H1 (cell line): ENCODE measurements around the gene FAM219A. TPM values are rescaled to one million over a fixed set of nuclear protein-coding genes. Genes with fewer than 3 reads are reported as not detected.
"Not testable (repeated sequence)": the region's sequence is repeated elsewhere in the genome, so short reads cannot be mapped to it uniquely, and the experiment has no call there.

Experiments
- CTCF ChIA-PET: fragments of 300-600 bp; sonication (Branson Sonifier 250); formaldehyde crosslinking; loops from one replicate; lab custom pipeline; 2021; ENCODE audit not compliant: partially characterized antibody; lab: Charles Lee
- POLR2A ChIA-PET: fragments of 300-600 bp; sonication (Branson Sonifier 250); formaldehyde crosslinking; loops from one replicate; lab custom pipeline; 2021; ENCODE audit warnings: inconsistent platforms; ENCODE audit not compliant: partially characterized antibody; lab: Charles Lee
- DNase-seq, 2 experiments: peaks; one replicate each; pipeline versions ENCODE4 v3.0.0 to v3.0.0-alpha.2; 2010 to 2022; ENCODE audit warnings: low spot score in 2 of 2, low read depth in 1 of 2, mixed read lengths in 1 of 2
- FAIRE-seq: peaks from 2 replicates; lab custom pipeline; 2011; peaks lifted over from hg19 to GRCh38; lab: Jason Lieb, UNC
- H2AFZ ChIP-seq: 2 replicates; pipeline ENCODE4 v1.8.1; 2012; ENCODE audit warnings: low read length, inconsistent platforms
- H2AK5ac ChIP-seq: 2 replicates; pipeline ENCODE4 v1.6.1; 2013; ENCODE audit warnings: low read depth, low read length
- H2BK120ac ChIP-seq: replicated peaks from 2 replicates; pipeline ENCODE3; 2013; ENCODE audit warnings: low read depth, low read length, inconsistent platforms
- H2BK12ac ChIP-seq: 2 replicates; pipeline ENCODE4 v1.6.1; 2013; ENCODE audit warnings: low read depth, low read length
- H2BK15ac ChIP-seq: 2 replicates; pipeline ENCODE4 v1.6.1; 2013; ENCODE audit warnings: low read length
- H2BK20ac ChIP-seq: 2 replicates; pipeline ENCODE4 v1.6.1; 2013; ENCODE audit warnings: low read length
- H2BK5ac ChIP-seq: 2 replicates; pipeline ENCODE4 v1.6.1; 2013; ENCODE audit warnings: low read depth, low read length
- H3K14ac ChIP-seq: 2 replicates; pipeline ENCODE4 v1.6.1; 2013; ENCODE audit warnings: inconsistent platforms; ENCODE audit not compliant: insufficient read length
- H3K18ac ChIP-seq: 2 replicates; pipeline ENCODE4 v1.6.1; 2013; ENCODE audit warnings: low read length; ENCODE audit errors: extremely low read depth
- H3K23ac ChIP-seq: 2 replicates; pipeline ENCODE4 v1.6.1; 2013; ENCODE audit warnings: inconsistent platforms; ENCODE audit not compliant: insufficient read length
- H3K23me2 ChIP-seq: 2 replicates; pipeline ENCODE4 v1.6.1; 2013; ENCODE audit warnings: low read depth, low read length
- H3K27ac ChIP-seq: 2 replicates; pipeline ENCODE4 v1.6.1; 2011; ENCODE audit warnings: low read depth, low read length, inconsistent platforms
- H3K27me3 ChIP-seq, 4 experiments: replicated peaks in 1 of 4; 1 replicate in 1 of 4; 2 replicates in 3 of 4; pipeline versions ENCODE4 v1.6.1 to v1.8.1; 2011 to 2013; ENCODE audit warnings: low read length in 3 of 4, mild to moderate bottlenecking in 3 of 4, inconsistent platforms in 2 of 4, mixed read lengths in 2 of 4, moderate library complexity in 1 of 4; ENCODE audit not compliant: control insufficient read depth in 3 of 4, insufficient read depth in 3 of 4; ENCODE audit errors: extremely low read depth in 1 of 4
- H3K36me3 ChIP-seq, 4 experiments: 2 replicates each; pipeline versions ENCODE4 v1.6.1 to v1.8.1; 2011 to 2013; ENCODE audit warnings: mild to moderate bottlenecking in 4 of 4, low read length in 3 of 4, moderate library complexity in 2 of 4, control low read depth in 1 of 4, inconsistent platforms in 1 of 4; ENCODE audit not compliant: insufficient read depth in 4 of 4, control insufficient read depth in 2 of 4
- H3K4ac ChIP-seq: replicated peaks from 2 replicates; pipeline ENCODE3; 2013; ENCODE audit warnings: low read length, low read depth, mixed read lengths, inconsistent platforms; ENCODE audit not compliant: insufficient read length
- H3K4me1 ChIP-seq, 4 experiments: replicated peaks in 1 of 4; 1 replicate in 1 of 4; 2 replicates in 3 of 4; pipeline versions ENCODE4 v1.6.1 to v1.8.1; 2011 to 2013; ENCODE audit warnings: low read length in 3 of 4, inconsistent platforms in 2 of 4, mixed read lengths in 1 of 4; ENCODE audit not compliant: insufficient read depth in 4 of 4, control insufficient read depth in 3 of 4
- H3K4me2 ChIP-seq, 2 experiments: 2 replicates each; pipeline versions ENCODE4 v1.6.1 to v1.8.1; 2011 to 2013; ENCODE audit warnings: low read depth in 2 of 2, low read length in 2 of 2, control low read depth in 1 of 2, inconsistent platforms in 1 of 2, mild to moderate bottlenecking in 1 of 2; ENCODE audit not compliant: insufficient read depth in 1 of 2
- H3K4me3 ChIP-seq, 4 experiments: fragments of 200-600, 300-600 bp in 1 of 4; sonication (generic), shearing (Covaris generic), sonication (Bioruptor Twin) in 1 of 4; 2 replicates each; pipeline versions ENCODE4 v1.5.1 to v1.8.1; 2011 to 2016; ENCODE audit warnings: low read length in 4 of 4, low read depth in 3 of 4, control low read depth in 2 of 4, inconsistent platforms in 2 of 4, mild to moderate bottlenecking in 2 of 4, mixed read lengths in 1 of 4, moderate library complexity in 1 of 4; ENCODE audit not compliant: insufficient read depth in 2 of 4; ENCODE audit errors: extremely low read depth in 1 of 4
- H3K56ac ChIP-seq: replicated peaks from 2 replicates; pipeline ENCODE3; 2013; ENCODE audit warnings: low read depth, mild to moderate bottlenecking, mixed read lengths, low read length, inconsistent platforms; ENCODE audit not compliant: insufficient read length
- H3K79me1 ChIP-seq: 2 replicates; pipeline ENCODE4 v1.6.1; 2013; ENCODE audit warnings: low read depth, low read length, control low read depth
- H3K79me2 ChIP-seq, 2 experiments: 2 replicates each; pipeline versions ENCODE4 v1.6.1 to v1.8.1; 2012 to 2013; ENCODE audit warnings: low read length in 2 of 2, mild to moderate bottlenecking in 2 of 2, inconsistent platforms in 1 of 2; ENCODE audit not compliant: insufficient read depth in 2 of 2, control insufficient read depth in 1 of 2
- H3K9ac ChIP-seq, 4 experiments: replicated peaks in 1 of 4; 1 replicate in 1 of 4; 2 replicates in 3 of 4; pipeline versions ENCODE4 v1.6.1 to v1.8.1; 2011 to 2013; ENCODE audit warnings: low read depth in 3 of 4, low read length in 3 of 4, control low read depth in 2 of 4, mild to moderate bottlenecking in 2 of 4, moderate library complexity in 2 of 4, inconsistent platforms in 1 of 4; ENCODE audit errors: extremely low read depth in 1 of 4
- H3K9me3 ChIP-seq, 2 experiments: 2 replicates each; pipeline versions ENCODE4 v1.6.1 to v1.8.1; 2012 to 2013; ENCODE audit warnings: mild to moderate bottlenecking in 2 of 2, moderate library complexity in 2 of 2, control low read depth in 1 of 2, inconsistent platforms in 1 of 2, low read depth in 1 of 2, low read length in 1 of 2, mixed read lengths in 1 of 2; ENCODE audit not compliant: insufficient read depth in 2 of 2
- H4K20me1 ChIP-seq, 2 experiments: replicated peaks in 1 of 2; 2 replicates each; pipeline versions ENCODE3 to v1.8.1; 2011 to 2013; ENCODE audit warnings: inconsistent platforms in 2 of 2, low read length in 2 of 2, mild to moderate bottlenecking in 1 of 2; ENCODE audit not compliant: insufficient read depth in 2 of 2, control insufficient read depth in 1 of 2
- H4K5ac ChIP-seq: 2 replicates; pipeline ENCODE4 v1.6.1; 2013; ENCODE audit warnings: low read length, low read depth, mixed read lengths, inconsistent platforms; ENCODE audit not compliant: insufficient read length
- H4K8ac ChIP-seq: 2 replicates; pipeline ENCODE4 v1.8.0; 2013; ENCODE audit warnings: mild to moderate bottlenecking, moderate library complexity, low read length, inconsistent platforms; ENCODE audit not compliant: insufficient read depth; ENCODE audit errors: extremely low read depth
- H4K91ac ChIP-seq: replicated peaks from 2 replicates; pipeline ENCODE3; 2013; ENCODE audit warnings: low read length, mixed read lengths, inconsistent platforms; ENCODE audit not compliant: insufficient read length
- WGBS, 2 experiments: shearing (Covaris generic) in 1 of 2; methylation state at CpG; one replicate each; pipeline versions ENCODE4 v1.1.6 to v1.1.7; 2013 to 2015; ENCODE audit warnings: low lambda C conversion rate in 2 of 2, mixed read lengths in 2 of 2, inconsistent platforms in 1 of 2, low coverage in 1 of 2, missing lambda C conversion rate in 1 of 2; ENCODE audit not compliant: insufficient replicate concordance in 2 of 2, insufficient coverage in 1 of 2, insufficient read length in 1 of 2; ENCODE audit errors: extremely low coverage in 1 of 2, missing lambda C conversion rate in 1 of 2; 5-methylcytosine and 5-hydroxymethylcytosine counted together
- polyA plus RNA-seq, 7 experiments: library from polyadenylated mRNA; depleted of rRNA in 3 of 7; stranded (reverse) in 5 of 7; unstranded in 2 of 7; fragments of >200 nt in 5 of 7; fragments of 200-250 nt in 2 of 7; gene quantifications; 1 replicate in 5 of 7; 2 replicates in 1 of 7; 4 replicates in 1 of 7; pipeline versions ENCODE4 v1.2.1 to v1.2.3, GENCODE V29; 2011 to 2013; ENCODE audit warnings: missing spikeins in 2 of 7, mixed read lengths in 2 of 7
- total RNA-seq: library from RNA; stranded (reverse); fragmentation: NEBNext Ultra II Directional; extraction: Animal tissue kit (Norgen Biotek cat#: 25700); gene quantifications from 2 replicates; pipeline ENCODE4 v1.2.1, GENCODE V29; 2021

Gene FAM219A
- total and polyA plus RNA-seq, 2 of the 8 experiments (the other 6 are each of a cell fraction or from before 2014, with no cell fraction given) = 7.7 to 10.4 TPM

GRCh38 chr9:34438465-34438864, 19.9 kb downstream of the FAM219A start:
- H3K56ac ChIP-seq, H3K4me1 ChIP-seq, H3K18ac ChIP-seq, H4K8ac ChIP-seq, H4K20me1 ChIP-seq, H2BK120ac ChIP-seq, H3K27ac ChIP-seq, DNase-seq, H2BK5ac ChIP-seq, FAIRE-seq, H3K79me2 ChIP-seq, H3K9ac ChIP-seq, H2AK5ac ChIP-seq, H3K79me1 ChIP-seq, H4K5ac ChIP-seq, H3K4ac ChIP-seq, H3K27me3 ChIP-seq, H2BK15ac ChIP-seq, H3K4me2 ChIP-seq, H4K91ac ChIP-seq, H2BK12ac ChIP-seq, H3K4me3 ChIP-seq, H2BK20ac ChIP-seq, H3K14ac ChIP-seq, POLR2A ChIA-PET, H3K23me2 ChIP-seq, H2AFZ ChIP-seq, H3K9me3 ChIP-seq, H3K23ac ChIP-seq, H3K36me3 ChIP-seq: not testable (repeated sequence)
- CTCF ChIA-PET = interaction anchor here (0.9 to 4.6 kb wide), 26 partner anchors 9 to 165 kb away, joined by 3 to 62 read pairs (median 6); no protein-coding TSS in a partner anchor
- whole genome bisulfite sequencing, 2 experiments = 90% methylated on average over 4 of the region's 4 CpGs; no CpG with 5 or more reads in 1 of the 2 experiments

DNA sequence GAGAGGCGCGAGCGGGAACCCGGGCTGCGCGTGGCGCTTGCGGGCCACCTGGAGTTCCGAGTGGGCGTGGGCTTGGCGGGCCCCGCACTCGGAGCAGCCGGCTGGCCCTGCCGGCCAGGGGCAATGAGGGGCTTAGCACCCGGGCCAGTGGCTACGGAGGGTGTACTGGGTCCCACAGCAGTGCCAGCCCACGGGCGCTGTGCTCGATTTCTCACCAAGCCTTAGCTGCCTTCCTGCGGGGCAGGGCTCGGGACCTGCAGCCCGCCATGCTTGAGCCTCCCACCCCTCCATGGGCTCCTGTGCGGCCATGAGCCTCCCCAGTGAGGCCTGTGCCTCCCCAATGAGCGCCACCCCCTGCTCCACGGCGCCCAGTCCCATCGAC, 20.5 kb downstream of the FAM219A start:
- FAIRE-seq, H3K4ac ChIP-seq, H3K27ac ChIP-seq, H2BK20ac ChIP-seq, H4K5ac ChIP-seq, H3K14ac ChIP-seq, H3K4me2 ChIP-seq, H2BK5ac ChIP-seq, H3K23me2 ChIP-seq, H4K91ac ChIP-seq, H2AFZ ChIP-seq, DNase-seq, H3K56ac ChIP-seq, H3K79me2 ChIP-seq, H2AK5ac ChIP-seq, H3K27me3 ChIP-seq, H2BK120ac ChIP-seq, H3K9ac ChIP-seq, H4K20me1 ChIP-seq, H2BK12ac ChIP-seq, H4K8ac ChIP-seq, H3K4me1 ChIP-seq, H3K9me3 ChIP-seq, H3K36me3 ChIP-seq, POLR2A ChIA-PET, H3K18ac ChIP-seq, H2BK15ac ChIP-seq, H3K4me3 ChIP-seq, H3K23ac ChIP-seq, H3K79me1 ChIP-seq: not testable (repeated sequence)
- WGBS, 2 experiments = 97% methylated on average over 20 of the region's 28 CpGs; no CpG with 5 or more reads in 1 of the 2 experiments
- CTCF ChIA-PET = interaction anchor here (0.8 to 4.6 kb wide), 26 partner anchors 9 to 178 kb away, joined by 3 to 62 read pairs (median 6); no protein-coding TSS in a partner anchor
